ENCODE results near the gene THOC1.

THOC1 gene

DNA sequence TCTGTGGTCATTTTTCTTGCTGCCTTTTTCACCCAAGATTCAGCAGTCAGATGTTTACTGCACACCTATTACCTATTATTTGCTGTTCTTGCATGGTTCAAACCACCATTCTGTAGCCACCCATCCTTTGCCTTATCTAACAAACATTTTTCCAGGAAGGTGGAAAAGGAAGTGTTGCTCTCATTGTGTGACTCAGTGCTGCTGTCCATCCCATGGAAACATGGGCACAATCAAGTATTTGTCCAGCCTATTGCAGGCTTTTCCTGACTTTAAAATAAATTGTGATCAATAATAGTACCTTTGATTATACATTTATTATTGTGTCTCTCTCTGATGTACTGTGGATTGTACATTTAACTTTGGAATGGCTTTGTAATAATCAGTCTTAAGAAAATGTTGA lies 56.3 kb downstream of the THOC1 start:
- no peak for DNase-seq

DNA sequence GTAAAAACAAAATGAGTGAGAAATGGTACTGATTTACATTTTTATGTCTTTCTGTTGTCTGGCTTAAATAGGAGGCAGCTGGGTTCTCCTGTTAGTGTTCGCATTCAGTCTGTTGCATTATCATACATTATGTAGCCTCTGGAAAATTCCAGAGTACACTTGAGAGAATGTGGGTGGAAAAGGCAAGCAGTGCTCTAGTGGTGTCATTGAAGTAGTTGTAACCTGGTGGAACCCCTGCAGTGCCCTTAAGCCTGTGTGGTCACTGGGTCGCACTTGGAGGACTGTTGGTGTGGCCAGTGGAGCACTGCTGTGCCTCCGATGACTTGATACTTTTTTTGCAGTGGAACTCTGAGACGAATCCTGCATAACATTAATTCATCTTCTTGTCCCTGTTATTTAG lies 57.1 kb downstream of the THOC1 start:
- DNase-seq, result no peak

DNA sequence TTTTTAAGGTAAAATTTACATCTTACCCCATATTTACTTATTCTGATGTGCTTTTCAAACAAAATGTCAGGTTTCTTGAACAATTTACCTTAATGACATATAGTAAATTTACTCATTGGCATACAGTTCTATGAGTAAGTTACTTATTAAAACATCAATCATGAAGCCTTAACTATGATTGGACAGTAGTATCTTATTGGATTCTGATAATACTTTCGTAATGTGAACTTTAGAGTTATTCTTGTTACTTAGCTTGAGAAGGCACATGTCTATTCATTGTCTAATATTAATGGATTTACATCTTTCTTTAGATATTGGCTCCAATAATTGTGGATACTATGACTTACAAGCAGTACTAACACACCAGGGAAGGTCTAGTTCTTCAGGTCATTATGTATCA lies 57.8 kb downstream of the THOC1 start:
- no peak for DNase-seq

- no peak for DNase-seq
These were observed 68.1 kb downstream of the THOC1 start for GRCh38 chr18:199768-200167.

DNA sequence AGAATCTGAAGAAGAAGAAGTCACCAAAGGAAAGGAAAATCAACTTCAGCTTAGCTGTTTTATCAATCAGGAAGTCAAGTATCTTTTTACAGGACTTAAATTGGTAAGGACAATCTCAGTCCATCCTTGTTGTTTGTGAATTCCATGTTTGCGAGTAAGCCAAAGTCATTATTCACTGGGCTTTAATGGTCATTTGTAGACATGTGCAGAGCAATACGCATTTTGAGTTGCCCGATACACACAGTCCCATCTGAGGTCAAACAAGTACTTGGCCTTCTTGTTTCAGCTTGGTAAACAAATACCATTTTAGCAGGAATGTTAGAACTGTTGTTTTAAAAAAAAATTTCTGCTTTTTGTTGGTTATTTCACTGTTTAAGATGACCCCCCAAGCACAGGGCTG lies 68.6 kb downstream of the THOC1 start:
- no peak for DNase-seq

DNA sequence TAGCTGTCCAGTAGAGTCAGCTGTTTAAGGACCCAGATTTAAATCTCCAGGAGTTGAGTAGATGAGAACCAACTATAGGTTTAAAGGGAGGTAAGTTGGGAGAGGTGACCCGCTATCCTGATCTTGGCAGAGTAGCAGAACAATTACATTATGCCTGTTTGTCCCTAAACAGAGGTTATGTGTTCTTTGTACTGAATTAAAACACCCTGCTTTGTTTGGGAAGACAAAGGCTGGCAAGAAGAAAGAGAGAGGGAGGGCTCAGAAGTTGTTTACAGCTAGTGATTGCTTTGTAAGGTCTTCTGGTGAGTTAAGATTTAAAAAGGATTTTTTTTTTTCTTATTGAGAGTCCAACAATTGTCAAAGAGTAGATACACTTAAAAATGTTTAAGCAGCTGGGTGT lies 72.2 kb downstream of the THOC1 start:
- DNase-seq, result no peak

DNA sequence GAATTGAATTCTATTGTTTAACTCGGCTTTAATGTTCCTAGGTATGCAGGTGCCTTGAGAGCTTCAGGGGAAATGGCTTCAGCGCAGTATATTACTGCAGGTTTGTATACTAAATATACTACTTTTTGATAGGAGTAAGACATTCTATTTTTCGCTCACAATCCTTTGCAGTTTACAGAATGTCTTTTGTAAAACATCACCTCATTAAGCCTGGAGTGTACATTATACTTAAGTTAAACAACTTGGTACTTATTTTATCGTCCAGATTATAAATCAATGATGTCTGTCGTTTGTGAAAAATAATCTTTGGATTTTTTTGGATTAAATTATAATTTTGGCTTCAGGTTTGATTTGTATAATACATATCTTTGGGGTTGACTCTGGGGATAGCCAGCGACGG lies 75.0 kb downstream of the THOC1 start:
- DNase-seq, result no peak

DNA sequence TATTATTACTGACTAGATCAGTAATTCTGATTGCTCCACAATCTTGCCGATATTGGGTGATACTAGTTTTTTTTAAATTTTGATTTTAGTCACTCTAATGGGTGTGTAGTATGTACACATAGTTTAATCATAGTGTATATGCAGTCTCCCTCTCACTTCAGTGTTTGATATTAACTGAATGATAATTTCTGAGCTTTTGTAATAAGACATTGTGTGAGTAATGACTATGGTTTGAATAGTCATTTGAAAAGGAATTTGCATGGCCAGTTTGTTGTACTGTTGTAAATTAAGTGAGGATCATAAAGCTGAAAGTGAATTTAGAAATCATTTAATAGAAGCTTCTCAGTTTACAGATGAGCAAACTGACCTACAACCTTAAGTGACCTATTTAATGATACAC lies 76.1 kb downstream of the THOC1 start:
- no peak for DNase-seq

DNA sequence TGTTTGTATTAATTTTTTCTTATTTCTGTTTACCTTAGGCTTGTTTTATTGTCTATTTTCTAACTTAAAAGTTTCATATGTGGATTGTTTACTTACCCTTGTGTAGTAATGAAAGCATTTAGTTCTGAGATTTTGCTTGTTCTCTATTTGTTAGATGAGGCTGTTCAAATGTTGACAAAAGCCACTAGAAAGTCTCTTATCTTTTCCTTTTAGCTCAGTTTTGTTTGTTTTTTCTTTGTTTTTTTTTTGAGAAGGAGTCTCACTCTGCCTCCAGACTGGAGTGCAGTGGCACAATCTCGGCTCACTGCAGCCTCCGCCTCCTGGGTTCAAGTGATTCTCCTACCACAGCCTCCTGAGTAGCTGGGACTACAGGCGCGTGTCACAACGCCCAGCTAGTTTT lies 78.6 kb downstream of the THOC1 start:
- no peak for DNase-seq

DNA sequence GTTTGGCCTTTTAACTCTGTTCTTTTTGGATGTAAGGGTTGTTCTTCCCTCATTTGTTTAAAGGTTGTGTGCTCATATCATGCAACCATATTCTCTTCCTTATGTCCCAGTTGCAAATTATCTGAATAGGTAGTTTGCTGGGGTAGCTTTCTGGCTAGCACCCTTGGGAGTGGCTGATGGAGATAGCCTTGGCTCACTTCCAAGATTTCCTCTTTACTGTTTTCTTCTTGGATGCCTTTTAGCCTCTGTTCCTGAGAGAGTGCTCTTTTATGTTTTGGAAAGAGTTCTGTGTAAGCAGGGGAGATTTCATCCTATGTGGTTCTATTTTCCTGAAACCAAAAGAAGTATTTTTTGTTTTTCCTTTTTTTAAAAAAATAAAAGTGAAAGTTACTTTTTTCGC lies 84.1 kb downstream of the THOC1 start:
- DNase-seq, result no peak

- no peak for DNase-seq
These were observed 86.1 kb downstream of the THOC1 start for GRCh38 chr18:181711-182110.

- DNase-seq, result no peak
These were observed 88.3 kb downstream of the THOC1 start for GRCh38 chr18:179499-179898.

GRCh38 chr18:172361-172760 lies 95.5 kb downstream of the THOC1 start:
- DNase-seq, result no peak

Measured in stimulated activated CD4-positive, alpha-beta T cell treated with anti-CD3 and anti-CD28 coated beads, Interleukin-12 subunit alpha, Interleukin-12 subunit beta, amount 100 ng/mL, for 4 hours (primary cell).